ENCODE results near the gene CLOCK.

CLOCK gene

GRCh38 chr4:55424791-55425190, 121.9 kb downstream of the CLOCK start:
- Histone ChIP-seq H3K4me3 (ENCODE audit: low read length in 2 of 2) (no peak overlapping the region), H3K79me1 (ENCODE audit: low read depth, low read length) (no peaks in the 10 kb centered on the region), H2BK120ac (ENCODE audit: low read depth, low read length) (no peak overlapping the region), H2BK15ac (ENCODE audit: low read length) (no peak overlapping the region), H4K8ac (ENCODE audit: low read depth, low read length) (no peak overlapping the region), H3K9me3 (replicated peaks in 1 of 2; ENCODE audit: control insufficient read depth in 2 of 2, insufficient read depth in 1 of 2, low read depth in 1 of 2, low read length in 2 of 2) (no peaks in the 10 kb centered on the region), H3K4me2 (ENCODE audit: insufficient read depth, low read length, poor library complexity, severe bottlenecking) (no peak overlapping the region), H3K36me3 (replicated peaks in 1 of 2; ENCODE audit: control insufficient read depth in 2 of 2, insufficient read depth in 2 of 2, low read length in 2 of 2) (peaks cover 13 to 99% of the 10 kb centered on the region in 2 donors), H3K4ac (ENCODE audit: low read length) (no peak overlapping the region), H3K23ac (ENCODE audit: low read depth, low read length, poor library complexity) (no peak overlapping the region), H2BK12ac (ENCODE audit: low read length) (no peak overlapping the region), H3K18ac (ENCODE audit: low read length) (no peak overlapping the region), H3K14ac (ENCODE audit: low read length) (no peak overlapping the region), H3K27me3 (ENCODE audit: control insufficient read depth in 3 of 3, insufficient read depth in 3 of 3, low read depth in 1 of 3, low read length in 3 of 3) (no peaks in the 10 kb centered on the region), H4K91ac (ENCODE audit: low read depth, low read length, poor library complexity) (no peak overlapping the region), H3K27ac (replicated peaks; ENCODE audit: low read length) (no peak overlapping the region), H2AK5ac (ENCODE audit: low read depth, low read length) (no peak overlapping the region), H2BK5ac (ENCODE audit: low read length) (no peak overlapping the region), H2AFZ (ENCODE audit: low read length) (no peak overlapping the region), H3K9ac (ENCODE audit: low read depth, low read length, poor library complexity) (no peak overlapping the region), H3K4me1 (ENCODE audit: control insufficient read depth in 2 of 2, insufficient read depth in 1 of 2, low read depth in 1 of 2, low read length in 2 of 2) (no peaks in the 10 kb centered on the region)
- no CpG with 5 or more reads among the region's 3 CpGs for WGBS, 2 donors (ENCODE audit: extremely low coverage in 2 of 2, insufficient read length in 2 of 2, insufficient replicate concordance in 1 of 2)
- no peak for DNase-seq (ENCODE audit: low spot score)

GRCh38 chr4:55416176-55416575, 130.5 kb downstream of the CLOCK start:
- no peak overlapping the region for H2BK5ac ChIP-seq (ENCODE audit: low read length)
- H3K27me3 ChIP-seq (ENCODE audit: control insufficient read depth in 3 of 3, insufficient read depth in 3 of 3, low read depth in 1 of 3, low read length in 3 of 3), result no peaks in the 10 kb centered on the region
- no peak overlapping the region for H3K4ac ChIP-seq (ENCODE audit: low read length)
- no peak overlapping the region for H2BK12ac ChIP-seq (ENCODE audit: low read length)
- H3K14ac ChIP-seq (ENCODE audit: low read length), result no peak overlapping the region
- H3K79me1 ChIP-seq (ENCODE audit: low read depth, low read length), result no peaks in the 10 kb centered on the region
- H3K4me1 ChIP-seq (ENCODE audit: control insufficient read depth in 2 of 2, insufficient read depth in 1 of 2, low read depth in 1 of 2, low read length in 2 of 2), result no peaks in the 10 kb centered on the region
- H3K27ac ChIP-seq (replicated peaks; ENCODE audit: low read length), result no peak overlapping the region
- H2AFZ ChIP-seq (ENCODE audit: low read length), result no peak overlapping the region
- DNase-seq (ENCODE audit: low spot score), result no peak
- H3K18ac ChIP-seq (ENCODE audit: low read length), result no peak overlapping the region
- no peaks in the 10 kb centered on the region for H3K9me3 ChIP-seq (replicated peaks in 1 of 2; ENCODE audit: control insufficient read depth in 2 of 2, insufficient read depth in 1 of 2, low read depth in 1 of 2, low read length in 2 of 2)
- H3K9ac ChIP-seq (ENCODE audit: low read depth, low read length, poor library complexity), result no peak overlapping the region
- no peak overlapping the region for H3K23ac ChIP-seq (ENCODE audit: low read depth, low read length, poor library complexity)
- H3K4me3 ChIP-seq (ENCODE audit: low read length in 2 of 2), result no peak overlapping the region
- no peak overlapping the region for H3K4me2 ChIP-seq (ENCODE audit: insufficient read depth, low read length, poor library complexity, severe bottlenecking)
- H2BK15ac ChIP-seq (ENCODE audit: low read length), result no peak overlapping the region
- H3K36me3 ChIP-seq (replicated peaks in 1 of 2; ENCODE audit: control insufficient read depth in 2 of 2, insufficient read depth in 2 of 2, low read length in 2 of 2), result peaks cover 19 to 97% of the 10 kb centered on the region in 2 donors
- no peak overlapping the region for H4K91ac ChIP-seq (ENCODE audit: low read depth, low read length, poor library complexity)
- no peak overlapping the region for H2BK120ac ChIP-seq (ENCODE audit: low read depth, low read length)
- no peak overlapping the region for H4K8ac ChIP-seq (ENCODE audit: low read depth, low read length)
- no CpG with 5 or more reads among the region's 3 CpGs for WGBS, 2 donors (ENCODE audit: extremely low coverage in 2 of 2, insufficient read length in 2 of 2, insufficient replicate concordance in 1 of 2)
- H2AK5ac ChIP-seq (ENCODE audit: low read depth, low read length), result no peak overlapping the region

DNA sequence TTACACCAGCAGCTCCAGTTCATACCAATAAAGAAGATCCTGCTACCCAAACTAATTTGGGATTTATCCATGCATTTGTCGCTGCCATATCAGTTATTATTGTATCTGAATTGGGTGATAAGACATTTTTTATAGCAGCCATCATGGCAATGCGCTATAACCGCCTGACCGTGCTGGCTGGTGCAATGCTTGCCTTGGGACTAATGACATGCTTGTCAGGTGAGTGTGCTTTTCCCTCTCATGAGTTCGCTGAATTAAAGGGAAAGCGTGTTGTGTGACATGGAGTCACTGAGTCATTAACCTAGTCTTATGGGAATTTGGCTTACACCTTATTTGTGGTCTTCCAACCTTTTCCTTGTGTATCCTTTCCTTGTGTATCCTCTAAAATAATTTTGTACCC, 135.1 kb downstream of the CLOCK start:
- Histone ChIP-seq H2AFZ (ENCODE audit: low read length) (no peak overlapping the region), H2AK5ac (ENCODE audit: low read depth, low read length) (no peak overlapping the region), H2BK120ac (ENCODE audit: low read depth, low read length) (no peak overlapping the region), H4K8ac (ENCODE audit: low read depth, low read length) (no peak overlapping the region), H3K4me3 (ENCODE audit: low read length in 2 of 2) (no peak overlapping the region), H3K36me3 (replicated peaks in 1 of 2; ENCODE audit: control insufficient read depth in 2 of 2, insufficient read depth in 2 of 2, low read length in 2 of 2) (peaks cover 10 to 92% of the 10 kb centered on the region in 2 donors), H3K18ac (ENCODE audit: low read length) (no peak overlapping the region), H2BK5ac (ENCODE audit: low read length) (no peak overlapping the region), H2BK12ac (ENCODE audit: low read length) (no peak overlapping the region), H3K79me1 (ENCODE audit: low read depth, low read length) (no peaks in the 10 kb centered on the region), H2BK15ac (ENCODE audit: low read length) (no peak overlapping the region), H3K27ac (replicated peaks; ENCODE audit: low read length) (no peak overlapping the region), H3K27me3 (ENCODE audit: control insufficient read depth in 3 of 3, insufficient read depth in 3 of 3, low read depth in 1 of 3, low read length in 3 of 3) (no peaks in the 10 kb centered on the region), H3K4ac (ENCODE audit: low read length) (no peak overlapping the region), H3K14ac (ENCODE audit: low read length) (no peak overlapping the region), H3K23ac (ENCODE audit: low read depth, low read length, poor library complexity) (no peak overlapping the region), H3K4me2 (ENCODE audit: insufficient read depth, low read length, poor library complexity, severe bottlenecking) (no peak overlapping the region), H3K9me3 (replicated peaks in 1 of 2; ENCODE audit: control insufficient read depth in 2 of 2, insufficient read depth in 1 of 2, low read depth in 1 of 2, low read length in 2 of 2) (peaks cover 0 to 2% of the 10 kb centered on the region in 2 donors), H3K4me1 (ENCODE audit: control insufficient read depth in 2 of 2, insufficient read depth in 1 of 2, low read depth in 1 of 2, low read length in 2 of 2) (no peaks in the 10 kb centered on the region), H3K9ac (ENCODE audit: low read depth, low read length, poor library complexity) (no peak overlapping the region), H4K91ac (ENCODE audit: low read depth, low read length, poor library complexity) (no peak overlapping the region)
- DNase-seq (ENCODE audit: low spot score), result no peak
- WGBS, 2 donors (ENCODE audit: extremely low coverage in 2 of 2, insufficient read length in 2 of 2, insufficient replicate concordance in 1 of 2), result no CpG with 5 or more reads among the region's 6 CpGs

- no peak overlapping the region for H2BK12ac ChIP-seq (ENCODE audit: low read length)
- no peak overlapping the region for H3K4ac ChIP-seq (ENCODE audit: low read length)
- no peaks in the 10 kb centered on the region for H3K79me1 ChIP-seq (ENCODE audit: low read depth, low read length)
- no peak overlapping the region for H2AFZ ChIP-seq (ENCODE audit: low read length)
- H2BK5ac ChIP-seq (ENCODE audit: low read length), result no peak overlapping the region
- H3K14ac ChIP-seq (ENCODE audit: low read length), result no peak overlapping the region
- no peak overlapping the region for H3K9ac ChIP-seq (ENCODE audit: low read depth, low read length, poor library complexity)
- no peak overlapping the region for H4K91ac ChIP-seq (ENCODE audit: low read depth, low read length, poor library complexity)
- H3K4me3 ChIP-seq (ENCODE audit: low read length in 2 of 2), result no peak overlapping the region
- H3K23ac ChIP-seq (ENCODE audit: low read depth, low read length, poor library complexity), result no peak overlapping the region
- no peak for DNase-seq (ENCODE audit: low spot score)
- H2AK5ac ChIP-seq (ENCODE audit: low read depth, low read length), result no peak overlapping the region
- H3K27me3 ChIP-seq (ENCODE audit: control insufficient read depth in 3 of 3, insufficient read depth in 3 of 3, low read depth in 1 of 3, low read length in 3 of 3), result no peaks in the 10 kb centered on the region
- no peak overlapping the region for H2BK120ac ChIP-seq (ENCODE audit: low read depth, low read length)
- H3K27ac ChIP-seq (replicated peaks; ENCODE audit: low read length), result no peak overlapping the region
- no peak overlapping the region for H2BK15ac ChIP-seq (ENCODE audit: low read length)
- H3K36me3 ChIP-seq (replicated peaks in 1 of 2; ENCODE audit: control insufficient read depth in 2 of 2, insufficient read depth in 2 of 2, low read length in 2 of 2), result peaks cover 7 to 92% of the 10 kb centered on the region in 2 donors
- whole genome bisulfite sequencing, 2 donors (ENCODE audit: extremely low coverage in 2 of 2, insufficient read length in 2 of 2, insufficient replicate concordance in 1 of 2), result no CpG with 5 or more reads among the region's 8 CpGs
- H3K4me1 ChIP-seq (ENCODE audit: control insufficient read depth in 2 of 2, insufficient read depth in 1 of 2, low read depth in 1 of 2, low read length in 2 of 2), result no peaks in the 10 kb centered on the region
- H3K4me2 ChIP-seq (ENCODE audit: insufficient read depth, low read length, poor library complexity, severe bottlenecking), result no peak overlapping the region
- H3K9me3 ChIP-seq (replicated peaks in 1 of 2; ENCODE audit: control insufficient read depth in 2 of 2, insufficient read depth in 1 of 2, low read depth in 1 of 2, low read length in 2 of 2), result peaks cover 0 to 2% of the 10 kb centered on the region in 2 donors
- H3K18ac ChIP-seq (ENCODE audit: low read length), result no peak overlapping the region
- no peak overlapping the region for H4K8ac ChIP-seq (ENCODE audit: low read depth, low read length)
Measured at GRCh38 chr4:55410431-55410830, 136.3 kb downstream of the CLOCK start.
